Bone marrow (tissue), 2 donors: Measurements from ENCODE around the gene CFAP161.

Source experiments
- DNase-seq, 2 donors: peaks; one replicate each; lab custom pipeline; 2025; lab: John Stamatoyannopoulos, UW

CFAP161 gene

GRCh38 chr15:81183439-81183775 is 49.3 kb downstream of the CFAP161 start:
- no peak for DNase-seq

DNA sequence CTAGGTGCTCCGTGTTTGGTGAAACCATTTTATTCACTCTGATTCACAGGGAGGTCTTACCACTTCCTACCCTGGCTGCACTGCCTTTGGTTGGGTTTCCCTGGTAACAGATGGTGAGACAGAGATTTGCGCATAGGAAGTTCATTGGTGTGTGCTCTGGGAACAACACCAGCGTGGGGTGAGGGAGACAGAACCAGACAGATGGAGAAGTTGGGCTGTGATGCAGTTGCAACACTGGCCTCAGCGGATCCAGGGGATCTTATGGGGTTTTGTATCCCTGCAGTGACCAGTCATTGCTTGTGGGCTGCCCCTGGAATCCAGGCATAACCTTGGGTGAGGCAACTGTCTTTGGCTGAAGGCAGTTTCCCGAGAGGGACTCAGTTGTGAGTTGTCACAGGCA is 50.1 kb downstream of the CFAP161 start:
- DNase-seq, result no peak

- DNase-seq, result no peak
Observed at GRCh38 chr15:81185631-81186295, 51.7 kb downstream of the CFAP161 start.

DNA sequence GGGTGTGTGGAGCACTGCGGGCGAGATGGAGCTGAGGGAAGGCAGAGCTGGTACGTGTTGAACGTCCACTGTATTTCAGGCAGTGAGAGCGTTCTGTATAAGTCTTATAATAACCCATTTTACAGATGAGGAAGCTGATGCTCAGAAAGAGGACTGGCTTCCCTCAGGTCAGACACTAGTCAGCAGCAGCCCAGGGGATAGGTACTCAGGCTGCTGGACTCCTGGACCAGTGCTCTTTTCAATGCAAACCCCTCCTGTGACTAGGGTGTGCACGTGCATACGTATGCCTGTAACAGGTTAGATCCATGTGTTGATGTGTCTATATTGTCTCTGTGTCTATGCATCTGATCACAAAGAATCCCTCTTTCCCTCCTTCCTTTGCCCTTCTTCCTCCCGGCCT is 54.3 kb downstream of the CFAP161 start:
- no peak for DNase-seq

GRCh38 chr15:81189583-81190283 is 55.7 kb downstream of the CFAP161 start:
- no peak for DNase-seq

- DNase-seq, result no peak
Observed at GRCh38 chr15:81190922-81191507, 56.9 kb downstream of the CFAP161 start.

DNA sequence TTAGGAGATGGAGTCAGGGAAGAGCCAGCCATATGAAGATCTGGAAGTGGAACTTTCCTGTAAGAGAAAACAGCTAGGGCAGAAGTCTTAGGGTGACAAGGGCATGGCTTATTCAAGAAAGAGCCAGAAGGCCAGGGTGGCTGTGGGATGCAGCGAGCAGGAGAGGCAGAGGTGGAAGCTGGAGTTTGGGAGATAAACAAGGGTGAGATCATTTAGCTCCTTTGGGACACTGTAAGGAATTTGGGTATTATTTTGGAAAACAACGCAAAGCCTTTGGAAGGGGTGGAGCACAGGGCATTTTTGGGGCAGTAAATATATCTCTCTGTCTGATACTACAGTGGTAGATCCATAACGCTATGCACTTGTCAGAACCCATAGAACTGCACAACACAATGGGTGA is 57.6 kb downstream of the CFAP161 start:
- DNase-seq, result no peak

GRCh38 chr15:81194723-81195122 is 60.7 kb downstream of the CFAP161 start:
- DNase-seq, result no peak

DNA sequence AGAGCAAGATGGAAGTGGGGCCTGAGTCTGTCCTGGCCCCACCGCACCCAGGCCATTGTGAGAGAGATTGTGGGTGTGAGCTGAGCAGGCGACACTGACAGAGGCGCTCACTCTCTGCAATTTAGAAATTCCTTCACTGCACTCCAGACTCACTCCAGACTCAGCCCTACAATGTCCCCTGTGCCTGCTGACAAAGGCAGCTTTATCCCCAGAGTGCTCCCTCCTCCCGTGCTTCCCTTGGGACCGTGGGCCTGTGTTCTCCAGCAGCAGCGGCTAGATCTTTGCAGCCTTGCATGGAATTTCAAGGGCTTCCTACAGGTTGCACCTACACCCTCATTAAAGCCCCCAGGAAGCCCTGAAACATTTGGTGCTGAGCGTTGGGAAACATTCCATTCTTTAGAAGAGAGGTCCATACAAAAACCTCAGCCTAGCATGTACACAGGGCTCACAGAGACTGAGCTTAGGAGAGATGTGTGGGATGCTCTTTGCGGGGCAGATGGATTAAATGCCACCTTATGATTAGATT is 61.3 kb downstream of the CFAP161 start:
- no peak for DNase-seq

GRCh38 chr15:81196576-81197254 is 62.6 kb downstream of the CFAP161 start, which contains the start of gene IL16:
Gene IL16 (plus strand): TSS chr15:81196879. CDS start chr15:81225400, 28,521 bp downstream.
- no peak for DNase-seq

- DNase-seq, result no peak
Observed at GRCh38 chr15:81197255-81197630, 63.2 kb downstream of the CFAP161 start.

- no peak for DNase-seq
Observed at GRCh38 chr15:81197688-81198281, 63.7 kb downstream of the CFAP161 start.
